NCI-H187 treated with DMSO at 0.1 percent for 48 hours (cell line): ENCODE measurements around the gene RNF113B.

Experiments
- DNase-seq: peaks from one replicate; lab custom pipeline; 2025; lab: John Stamatoyannopoulos, UW

The RNF113B gene

GRCh38 chr13:98203646-98204326, 26.7 kb upstream of the RNF113B start:
- no peak for DNase-seq

GRCh38 chr13:98201984-98202383, 24.9 kb upstream of the RNF113B start:
- no peak for DNase-seq

GRCh38 chr13:98201189-98201588, 24.1 kb upstream of the RNF113B start:
- DNase-seq: no peak

- DNase-seq: no peak
Measured at GRCh38 chr13:98200211-98200878, 23.3 kb upstream of the RNF113B start.

GRCh38 chr13:98199480-98199879, 22.4 kb upstream of the RNF113B start:
- DNase-seq: no peak

GRCh38 chr13:98198683-98199082, 21.6 kb upstream of the RNF113B start:
- DNase-seq: no peak

- DNase-seq: no peak
Measured at GRCh38 chr13:98195054-98195791, 18.2 kb upstream of the RNF113B start.

- no peak for DNase-seq
Measured at GRCh38 chr13:98192008-98192407, 14.9 kb upstream of the RNF113B start.

- DNase-seq: no peak
Measured at GRCh38 chr13:98190889-98191444, 13.9 kb upstream of the RNF113B start.

GRCh38 chr13:98189841-98190505, 12.9 kb upstream of the RNF113B start:
- DNase-seq: no peak

GRCh38 chr13:98188544-98189166, 11.6 kb upstream of the RNF113B start:
- DNase-seq: no peak

GRCh38 chr13:98187965-98188261, 10.8 kb upstream of the RNF113B start:
- DNase-seq: no peak

- peak; percentile 65 for DNase-seq
Measured at GRCh38 chr13:98187155-98187964, 10.3 kb upstream of the RNF113B start.

- no peak for DNase-seq
Measured at GRCh38 chr13:98184792-98185191, 7.7 kb upstream of the RNF113B start.

- no peak for DNase-seq
Measured at GRCh38 chr13:98182589-98182988, 5.5 kb upstream of the RNF113B start.

- no peak for DNase-seq
Measured at GRCh38 chr13:98182153-98182552, 5.1 kb upstream of the RNF113B start.

GRCh38 chr13:98181111-98181815, 4.2 kb upstream of the RNF113B start:
- DNase-seq: no peak

GRCh38 chr13:98180092-98180491, 3.0 kb upstream of the RNF113B start:
- no peak for DNase-seq

- no peak for DNase-seq
Measured at GRCh38 chr13:98175823-98176222, 1.2 kb downstream of the RNF113B start.

GRCh38 chr13:98175043-98175442, 2.0 kb downstream of the RNF113B start:
- no peak for DNase-seq
